Tibial nerve (tissue), 4 donors: ENCODE data around the gene ABHD17A.
"Not testable (repeated sequence)": the region's sequence is repeated elsewhere in the genome, so short reads cannot be mapped to it uniquely, and the experiment has no call there.

Experiments
- EP300 ChIP-seq, 2 donors: sonication (generic); formaldehyde crosslinking; IDR thresholded peaks; one replicate each; pipeline ENCODE4 v1.6.1; 2017; ENCODE audit warnings: antibody characterized with exemption in 2 of 2, mild to moderate bottlenecking in 1 of 2
- POLR2A ChIP-seq, 2 donors: fragments of 450-650 bp; IDR thresholded peaks; one replicate each; pipeline ENCODE4 v1.6.1; 2017; ENCODE audit warnings: antibody characterized with exemption in 2 of 2, mild to moderate bottlenecking in 2 of 2, moderate library complexity in 2 of 2
- TF ChIP-seq, protein P1 (sequence below), 5 experiments: fragments of 200-600 bp in 3 of 5; fragments of 450-650 bp in 2 of 5; sonication (generic) in 3 of 5; IDR thresholded peaks; one replicate each; pipeline ENCODE4 v1.5.1; 2016 to 2019; ENCODE audit warnings: antibody characterized with exemption in 5 of 5, mild to moderate bottlenecking in 3 of 5, moderate library complexity in 2 of 5

DNA sequence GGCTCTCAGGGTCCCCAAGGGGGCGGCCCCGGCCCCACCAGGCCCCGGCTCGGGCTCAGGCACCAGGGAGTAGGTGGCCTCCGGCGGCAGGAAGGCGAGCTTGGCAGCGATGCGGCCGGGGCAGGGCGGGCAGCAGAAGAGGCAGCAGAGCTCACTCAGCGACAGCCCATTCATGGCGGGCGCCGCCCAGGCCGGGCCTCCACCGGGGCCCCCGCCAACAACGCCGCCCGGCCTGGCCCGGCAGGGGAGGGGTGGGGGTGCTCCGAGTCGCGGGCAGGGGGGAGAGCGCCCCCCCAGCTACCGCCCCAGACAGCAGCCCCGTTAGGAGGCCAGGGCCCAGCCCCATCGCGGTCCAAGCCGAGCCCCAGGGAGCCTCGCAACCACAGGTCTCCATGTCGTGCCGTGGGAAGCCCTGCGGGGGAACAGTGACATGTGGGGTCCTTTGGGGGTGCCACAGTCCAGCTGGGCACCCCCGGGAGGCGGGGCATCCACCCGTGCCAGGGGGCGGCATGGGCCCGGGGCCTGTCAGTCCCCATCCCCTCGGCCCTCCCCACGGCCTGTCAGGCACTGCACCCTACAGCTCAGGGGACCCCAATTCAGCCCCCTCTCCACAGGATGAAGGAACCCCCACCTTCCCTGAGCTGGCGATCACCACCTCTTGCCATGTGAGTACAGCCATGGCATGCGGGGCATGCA is 3.8 kb downstream of the ABHD17A start:
- TF ChIP-seq POLR2A, EP300 (IDR thresholded peaks at IDR 0.05): not testable (repeated sequence)
- TF ChIP-seq, protein P1, sequence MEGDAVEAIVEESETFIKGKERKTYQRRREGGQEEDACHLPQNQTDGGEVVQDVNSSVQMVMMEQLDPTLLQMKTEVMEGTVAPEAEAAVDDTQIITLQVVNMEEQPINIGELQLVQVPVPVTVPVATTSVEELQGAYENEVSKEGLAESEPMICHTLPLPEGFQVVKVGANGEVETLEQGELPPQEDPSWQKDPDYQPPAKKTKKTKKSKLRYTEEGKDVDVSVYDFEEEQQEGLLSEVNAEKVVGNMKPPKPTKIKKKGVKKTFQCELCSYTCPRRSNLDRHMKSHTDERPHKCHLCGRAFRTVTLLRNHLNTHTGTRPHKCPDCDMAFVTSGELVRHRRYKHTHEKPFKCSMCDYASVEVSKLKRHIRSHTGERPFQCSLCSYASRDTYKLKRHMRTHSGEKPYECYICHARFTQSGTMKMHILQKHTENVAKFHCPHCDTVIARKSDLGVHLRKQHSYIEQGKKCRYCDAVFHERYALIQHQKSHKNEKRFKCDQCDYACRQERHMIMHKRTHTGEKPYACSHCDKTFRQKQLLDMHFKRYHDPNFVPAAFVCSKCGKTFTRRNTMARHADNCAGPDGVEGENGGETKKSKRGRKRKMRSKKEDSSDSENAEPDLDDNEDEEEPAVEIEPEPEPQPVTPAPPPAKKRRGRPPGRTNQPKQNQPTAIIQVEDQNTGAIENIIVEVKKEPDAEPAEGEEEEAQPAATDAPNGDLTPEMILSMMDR (IDR thresholded peaks at IDR 0.05): not testable (repeated sequence)
